H1 (cell line): Measurements from ENCODE around the gene SARNP. TPM values are rescaled to one million over a fixed set of nuclear protein-coding genes. Genes with fewer than 3 reads are reported as not detected.
A peak's percentile ranks its signal among the peaks of the same experiment; 100 is the strongest.

Source experiments
- CTCF ChIA-PET: fragments of 300-600 bp; sonication (Branson Sonifier 250); formaldehyde crosslinking; loops from one replicate; lab custom pipeline; 2021; ENCODE audit not compliant: partially characterized antibody; lab: Charles Lee
- POLR2A ChIA-PET: fragments of 300-600 bp; sonication (Branson Sonifier 250); formaldehyde crosslinking; loops from one replicate; lab custom pipeline; 2021; ENCODE audit warnings: inconsistent platforms; ENCODE audit not compliant: partially characterized antibody; lab: Charles Lee
- DNase-seq, 2 experiments: peaks; one replicate each; pipeline versions ENCODE4 v3.0.0 to v3.0.0-alpha.2; 2010 to 2022; ENCODE audit warnings: low spot score in 2 of 2, low read depth in 1 of 2, mixed read lengths in 1 of 2
- FAIRE-seq: peaks from 2 replicates; lab custom pipeline; 2011; peaks lifted over from hg19 to GRCh38; lab: Jason Lieb, UNC
- H2AFZ ChIP-seq: 2 replicates; pipeline ENCODE4 v1.8.1; 2012; ENCODE audit warnings: low read length, inconsistent platforms
- H2AK5ac ChIP-seq: 2 replicates; pipeline ENCODE4 v1.6.1; 2013; ENCODE audit warnings: low read depth, low read length
- H2BK120ac ChIP-seq: replicated peaks from 2 replicates; pipeline ENCODE3; 2013; ENCODE audit warnings: low read depth, low read length, inconsistent platforms
- H2BK12ac ChIP-seq: 2 replicates; pipeline ENCODE4 v1.6.1; 2013; ENCODE audit warnings: low read depth, low read length
- H2BK15ac ChIP-seq: 2 replicates; pipeline ENCODE4 v1.6.1; 2013; ENCODE audit warnings: low read length
- H2BK20ac ChIP-seq: 2 replicates; pipeline ENCODE4 v1.6.1; 2013; ENCODE audit warnings: low read length
- H2BK5ac ChIP-seq: 2 replicates; pipeline ENCODE4 v1.6.1; 2013; ENCODE audit warnings: low read depth, low read length
- H3K14ac ChIP-seq: 2 replicates; pipeline ENCODE4 v1.6.1; 2013; ENCODE audit warnings: inconsistent platforms; ENCODE audit not compliant: insufficient read length
- H3K18ac ChIP-seq: 2 replicates; pipeline ENCODE4 v1.6.1; 2013; ENCODE audit warnings: low read length; ENCODE audit errors: extremely low read depth
- H3K23ac ChIP-seq: 2 replicates; pipeline ENCODE4 v1.6.1; 2013; ENCODE audit warnings: inconsistent platforms; ENCODE audit not compliant: insufficient read length
- H3K23me2 ChIP-seq: 2 replicates; pipeline ENCODE4 v1.6.1; 2013; ENCODE audit warnings: low read depth, low read length
- H3K27ac ChIP-seq: 2 replicates; pipeline ENCODE4 v1.6.1; 2011; ENCODE audit warnings: low read depth, low read length, inconsistent platforms
- H3K27me3 ChIP-seq, 4 experiments: replicated peaks in 1 of 4; 1 replicate in 1 of 4; 2 replicates in 3 of 4; pipeline versions ENCODE4 v1.6.1 to v1.8.1; 2011 to 2013; ENCODE audit warnings: low read length in 3 of 4, mild to moderate bottlenecking in 3 of 4, inconsistent platforms in 2 of 4, mixed read lengths in 2 of 4, moderate library complexity in 1 of 4; ENCODE audit not compliant: control insufficient read depth in 3 of 4, insufficient read depth in 3 of 4; ENCODE audit errors: extremely low read depth in 1 of 4
- H3K36me3 ChIP-seq, 4 experiments: 2 replicates each; pipeline versions ENCODE4 v1.6.1 to v1.8.1; 2011 to 2013; ENCODE audit warnings: mild to moderate bottlenecking in 4 of 4, low read length in 3 of 4, moderate library complexity in 2 of 4, control low read depth in 1 of 4, inconsistent platforms in 1 of 4; ENCODE audit not compliant: insufficient read depth in 4 of 4, control insufficient read depth in 2 of 4
- H3K4ac ChIP-seq: replicated peaks from 2 replicates; pipeline ENCODE3; 2013; ENCODE audit warnings: low read length, low read depth, mixed read lengths, inconsistent platforms; ENCODE audit not compliant: insufficient read length
- H3K4me1 ChIP-seq, 4 experiments: replicated peaks in 1 of 4; 1 replicate in 1 of 4; 2 replicates in 3 of 4; pipeline versions ENCODE4 v1.6.1 to v1.8.1; 2011 to 2013; ENCODE audit warnings: low read length in 3 of 4, inconsistent platforms in 2 of 4, mixed read lengths in 1 of 4; ENCODE audit not compliant: insufficient read depth in 4 of 4, control insufficient read depth in 3 of 4
- H3K4me2 ChIP-seq, 2 experiments: 2 replicates each; pipeline versions ENCODE4 v1.6.1 to v1.8.1; 2011 to 2013; ENCODE audit warnings: low read depth in 2 of 2, low read length in 2 of 2, control low read depth in 1 of 2, inconsistent platforms in 1 of 2, mild to moderate bottlenecking in 1 of 2; ENCODE audit not compliant: insufficient read depth in 1 of 2
- H3K4me3 ChIP-seq, 4 experiments: fragments of 200-600, 300-600 bp in 1 of 4; sonication (generic), shearing (Covaris generic), sonication (Bioruptor Twin) in 1 of 4; 2 replicates each; pipeline versions ENCODE4 v1.5.1 to v1.8.1; 2011 to 2016; ENCODE audit warnings: low read length in 4 of 4, low read depth in 3 of 4, control low read depth in 2 of 4, inconsistent platforms in 2 of 4, mild to moderate bottlenecking in 2 of 4, mixed read lengths in 1 of 4, moderate library complexity in 1 of 4; ENCODE audit not compliant: insufficient read depth in 2 of 4; ENCODE audit errors: extremely low read depth in 1 of 4
- H3K56ac ChIP-seq: replicated peaks from 2 replicates; pipeline ENCODE3; 2013; ENCODE audit warnings: low read depth, mild to moderate bottlenecking, mixed read lengths, low read length, inconsistent platforms; ENCODE audit not compliant: insufficient read length
- H3K79me1 ChIP-seq: 2 replicates; pipeline ENCODE4 v1.6.1; 2013; ENCODE audit warnings: low read depth, low read length, control low read depth
- H3K79me2 ChIP-seq, 2 experiments: 2 replicates each; pipeline versions ENCODE4 v1.6.1 to v1.8.1; 2012 to 2013; ENCODE audit warnings: low read length in 2 of 2, mild to moderate bottlenecking in 2 of 2, inconsistent platforms in 1 of 2; ENCODE audit not compliant: insufficient read depth in 2 of 2, control insufficient read depth in 1 of 2
- H3K9ac ChIP-seq, 4 experiments: replicated peaks in 1 of 4; 1 replicate in 1 of 4; 2 replicates in 3 of 4; pipeline versions ENCODE4 v1.6.1 to v1.8.1; 2011 to 2013; ENCODE audit warnings: low read depth in 3 of 4, low read length in 3 of 4, control low read depth in 2 of 4, mild to moderate bottlenecking in 2 of 4, moderate library complexity in 2 of 4, inconsistent platforms in 1 of 4; ENCODE audit errors: extremely low read depth in 1 of 4
- H3K9me3 ChIP-seq, 2 experiments: 2 replicates each; pipeline versions ENCODE4 v1.6.1 to v1.8.1; 2012 to 2013; ENCODE audit warnings: mild to moderate bottlenecking in 2 of 2, moderate library complexity in 2 of 2, control low read depth in 1 of 2, inconsistent platforms in 1 of 2, low read depth in 1 of 2, low read length in 1 of 2, mixed read lengths in 1 of 2; ENCODE audit not compliant: insufficient read depth in 2 of 2
- H4K20me1 ChIP-seq, 2 experiments: replicated peaks in 1 of 2; 2 replicates each; pipeline versions ENCODE3 to v1.8.1; 2011 to 2013; ENCODE audit warnings: inconsistent platforms in 2 of 2, low read length in 2 of 2, mild to moderate bottlenecking in 1 of 2; ENCODE audit not compliant: insufficient read depth in 2 of 2, control insufficient read depth in 1 of 2
- H4K5ac ChIP-seq: 2 replicates; pipeline ENCODE4 v1.6.1; 2013; ENCODE audit warnings: low read length, low read depth, mixed read lengths, inconsistent platforms; ENCODE audit not compliant: insufficient read length
- H4K8ac ChIP-seq: 2 replicates; pipeline ENCODE4 v1.8.0; 2013; ENCODE audit warnings: mild to moderate bottlenecking, moderate library complexity, low read length, inconsistent platforms; ENCODE audit not compliant: insufficient read depth; ENCODE audit errors: extremely low read depth
- H4K91ac ChIP-seq: replicated peaks from 2 replicates; pipeline ENCODE3; 2013; ENCODE audit warnings: low read length, mixed read lengths, inconsistent platforms; ENCODE audit not compliant: insufficient read length
- CEBPB ChIP-seq: IDR thresholded peaks from 2 replicates; pipeline ENCODE4 v1.6.1; 2012; ENCODE audit warnings: low read depth, low read length
- CHD1 ChIP-seq: IDR thresholded peaks from 2 replicates; pipeline ENCODE4 v1.6.1; 2012; ENCODE audit warnings: low read depth, low read length, improper control_type of control experiment
- CTBP2 ChIP-seq: IDR thresholded peaks from 2 replicates; pipeline ENCODE4 v1.7.0; 2011; ENCODE audit warnings: borderline replicate concordance, mild to moderate bottlenecking, moderate library complexity, mixed read lengths, low read length; ENCODE audit not compliant: insufficient read depth, insufficient read length
- EGR1 ChIP-seq: IDR thresholded peaks from 2 replicates; pipeline ENCODE4 v1.6.1; 2011; ENCODE audit warnings: low read depth, low read length, borderline replicate concordance
- RAD21 ChIP-seq, 2 experiments: IDR thresholded peaks in 1 of 2; conservative IDR thresholded peaks in 1 of 2; 2 replicates each; pipeline ENCODE4 v1.6.1; 2011; ENCODE audit warnings: low read depth in 2 of 2, low read length in 2 of 2, improper control_type of control experiment in 1 of 2, inconsistent platforms in 1 of 2, mild to moderate bottlenecking in 1 of 2, moderate library complexity in 1 of 2
- RFX5 ChIP-seq: IDR thresholded peaks from 2 replicates; pipeline ENCODE4 v1.6.1; 2011; ENCODE audit warnings: low read depth, low read length, improper control_type of control experiment, borderline replicate concordance
- TEAD4 ChIP-seq: IDR thresholded peaks from 2 replicates; pipeline ENCODE4 v1.6.1; 2012; ENCODE audit warnings: low read depth, low read length, inconsistent platforms, mixed read lengths
- ZNF274 ChIP-seq: IDR thresholded peaks from 2 replicates; pipeline ENCODE4 v1.7.0; 2012; ENCODE audit warnings: low read length, borderline replicate concordance; ENCODE audit errors: extremely low read depth
- WGBS, 2 experiments: shearing (Covaris generic) in 1 of 2; methylation state at CpG; one replicate each; pipeline versions ENCODE4 v1.1.6 to v1.1.7; 2013 to 2015; ENCODE audit warnings: low lambda C conversion rate in 2 of 2, mixed read lengths in 2 of 2, inconsistent platforms in 1 of 2, low coverage in 1 of 2, missing lambda C conversion rate in 1 of 2; ENCODE audit not compliant: insufficient replicate concordance in 2 of 2, insufficient coverage in 1 of 2, insufficient read length in 1 of 2; ENCODE audit errors: extremely low coverage in 1 of 2, missing lambda C conversion rate in 1 of 2; 5-methylcytosine and 5-hydroxymethylcytosine counted together
- polyA plus RNA-seq, 7 experiments: library from polyadenylated mRNA; depleted of rRNA in 3 of 7; stranded (reverse) in 5 of 7; unstranded in 2 of 7; fragments of >200 nt in 5 of 7; fragments of 200-250 nt in 2 of 7; gene quantifications; 1 replicate in 5 of 7; 2 replicates in 1 of 7; 4 replicates in 1 of 7; pipeline versions ENCODE4 v1.2.1 to v1.2.3, GENCODE V29; 2011 to 2013; ENCODE audit warnings: missing spikeins in 2 of 7, mixed read lengths in 2 of 7
- total RNA-seq: library from RNA; stranded (reverse); fragmentation: NEBNext Ultra II Directional; extraction: Animal tissue kit (Norgen Biotek cat#: 25700); gene quantifications from 2 replicates; pipeline ENCODE4 v1.2.1, GENCODE V29; 2021
- TF ChIP-seq, protein P1 (sequence below): IDR thresholded peaks from 2 replicates; pipeline ENCODE4 v1.6.1; 2011; ENCODE audit warnings: low read length, improper control_type of control experiment

SARNP gene
- total and polyA plus RNA-seq, 2 of the 8 experiments (the other 6 are each of a cell fraction or from before 2014, with no cell fraction given): 114 to 226 TPM

DNA sequence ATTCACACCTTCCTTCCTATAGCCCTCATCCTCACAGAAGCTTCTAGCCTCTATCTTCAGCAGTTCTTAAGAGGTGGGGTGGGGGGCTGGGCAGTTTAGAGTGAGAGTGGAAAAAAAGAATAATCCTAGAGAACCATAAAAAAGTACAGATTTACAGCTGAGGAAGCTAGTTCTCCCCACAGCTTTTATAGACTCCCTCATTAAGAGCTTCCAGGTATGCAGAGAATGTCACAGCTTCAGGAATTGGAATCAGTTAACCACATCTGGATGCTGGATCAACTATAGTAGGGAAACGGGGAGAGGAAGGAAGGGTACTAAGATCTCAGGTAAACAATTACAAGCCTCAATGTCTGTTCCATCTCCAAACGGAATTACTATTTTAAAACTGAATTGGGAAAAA lies 62.3 kb downstream of the SARNP start:
- Histone ChIP-seq H2BK15ac (no peak overlapping the region), H3K56ac (no peak overlapping the region), H3K14ac (no peak overlapping the region), H3K4ac (no peak overlapping the region), H3K9me3 (no peaks in the 10 kb centered on the region), H2BK120ac (no peak overlapping the region), H4K5ac (no peak overlapping the region), H4K20me1 (peaks cover 5 to 10% of the 10 kb centered on the region in 2 experiments), H2BK5ac (no peak overlapping the region), H2AFZ (no peak overlapping the region), H3K4me3 (no peak overlapping the region), H4K91ac (no peak overlapping the region), H3K23me2 (no peaks in the 10 kb centered on the region), H3K4me1 (peaks cover 0 to 3% (median 0%) of the 10 kb centered on the region in 4 experiments; a peak in 1 of 7 replicates), H3K27me3 (no peaks in the 10 kb centered on the region), H3K9ac (no peak overlapping the region), H3K23ac (no peak overlapping the region), H2BK12ac (no peak overlapping the region), H3K79me2 (no peaks in the 10 kb centered on the region), H3K18ac (no peak overlapping the region), H3K27ac (no peak overlapping the region), H2AK5ac (no peak overlapping the region), H3K36me3 (peaks cover 22 to 70% (median 46%) of the 10 kb centered on the region in 4 experiments; a peak in 7 of 8 replicates), H3K79me1 (no peaks in the 10 kb centered on the region; the same call in 1 of the 2 replicates), H4K8ac (no peak overlapping the region), H2BK20ac (no peak overlapping the region), H3K4me2 (no peak overlapping the region)
- ChIA-PET POLR2A (interaction anchor here (0.8 to 46.5 kb wide), 7 partner anchors 11 to 265 kb away, joined by 3 to 809 read pairs (median 3); partner anchors contain the start of genes CD63, GDF11, ORMDL2 and SARNP), CTCF (interaction anchor here (0.6 to 14.5 kb wide), 11 partner anchors 8 to 185 kb away, joined by 3 to 186 read pairs (median 4); partner anchors contain the start of gene GDF11)
- TF ChIP-seq RAD21 (IDR thresholded peaks at IDR 0.05 in 1 of 2, conservative IDR thresholded peaks at IDR 0.05 in 1 of 2; ENCODE audit: low read depth in 2 of 2, low read length in 2 of 2): no peak
- no peak for TF ChIP-seq EGR1
- TF ChIP-seq CTBP2: no peak
- no peak for TF ChIP-seq CEBPB
- 0 out of 2 replicates have a peak, but pooled peaks have one; percentile 41 for TF ChIP-seq TEAD4
- no peak for TF ChIP-seq CHD1
- no peak for TF ChIP-seq ZNF274
- TF ChIP-seq RFX5: no peak
- TF ChIP-seq, protein P1, sequence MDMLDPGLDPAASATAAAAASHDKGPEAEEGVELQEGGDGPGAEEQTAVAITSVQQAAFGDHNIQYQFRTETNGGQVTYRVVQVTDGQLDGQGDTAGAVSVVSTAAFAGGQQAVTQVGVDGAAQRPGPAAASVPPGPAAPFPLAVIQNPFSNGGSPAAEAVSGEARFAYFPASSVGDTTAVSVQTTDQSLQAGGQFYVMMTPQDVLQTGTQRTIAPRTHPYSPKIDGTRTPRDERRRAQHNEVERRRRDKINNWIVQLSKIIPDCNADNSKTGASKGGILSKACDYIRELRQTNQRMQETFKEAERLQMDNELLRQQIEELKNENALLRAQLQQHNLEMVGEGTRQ: no peak
- 72% methylated on average over 2 of the region's 2 CpGs; no CpG with 5 or more reads in 1 of the 2 experiments for WGBS, 2 experiments
- no peak for FAIRE-seq
- DNase-seq: no peak
